Natural killer cell (primary cell): ENCODE results near the gene EMP1. TPM values are rescaled to one million over a fixed set of nuclear protein-coding genes. Genes with fewer than 3 reads are reported as not detected.

Source experiments
- ATAC-seq, 3 donors: fragments of 150-1000 bp in 2 of 3; fragments of 200-7000 bp in 1 of 3; cut with Tn5 transposase; 1 replicate in 1 of 3; 2 replicates in 2 of 3; pipeline ENCODE4 v1.10.0; 2021; ENCODE audit warnings: mild to moderate bottlenecking in 2 of 3, moderate library complexity in 2 of 3
- DNase-seq, 2 donors: peaks; one replicate each; pipeline versions ENCODE4 v3.0.0 to v3.0.0-alpha.2; 2013 to 2021; ENCODE audit warnings: mixed read lengths in 1 of 2
- H3K27ac ChIP-seq: one replicate; pipeline ENCODE4 v1.5.1; 2013; ENCODE audit warnings: mild to moderate bottlenecking, low read length
- H3K27me3 ChIP-seq: one replicate; pipeline ENCODE4 v1.6.1; 2013; ENCODE audit warnings: low read length; ENCODE audit not compliant: control insufficient read depth, insufficient read depth
- H3K36me3 ChIP-seq: one replicate; pipeline ENCODE4 v1.6.1; 2013; ENCODE audit warnings: low read length; ENCODE audit not compliant: control insufficient read depth, insufficient read depth
- H3K4me1 ChIP-seq: one replicate; pipeline ENCODE4 v1.6.1; 2013; ENCODE audit warnings: low read length; ENCODE audit not compliant: control insufficient read depth, insufficient read depth
- H3K4me3 ChIP-seq: one replicate; pipeline ENCODE4 v1.5.1; 2013; ENCODE audit warnings: low read length
- H3K9me3 ChIP-seq: one replicate; pipeline ENCODE4 v1.6.1; 2013; ENCODE audit warnings: low read length; ENCODE audit not compliant: control insufficient read depth, insufficient read depth
- H3K27ac Mint-ChIP-seq, 2 donors: one replicate each; pipeline ENCODE4 v1.8.0; 2022; ENCODE audit warnings: mild to moderate bottlenecking in 2 of 2, mixed read lengths in 2 of 2, moderate library complexity in 1 of 2
- H3K27me3 Mint-ChIP-seq, 2 donors: one replicate each; pipeline ENCODE4 v1.8.0; 2022; ENCODE audit warnings: low read depth in 2 of 2, mixed read lengths in 2 of 2
- H3K36me3 Mint-ChIP-seq: one replicate; pipeline ENCODE4 v1.8.0; 2022; ENCODE audit warnings: mixed read lengths
- H3K4me1 Mint-ChIP-seq, 2 donors: one replicate each; pipeline ENCODE4 v1.8.0; 2022; ENCODE audit warnings: mixed read lengths in 2 of 2
- H3K4me3 Mint-ChIP-seq: one replicate; pipeline ENCODE4 v1.8.0; 2022; ENCODE audit warnings: mild to moderate bottlenecking, moderate library complexity, mixed read lengths
- H3K9me3 Mint-ChIP-seq, 2 donors: one replicate each; pipeline ENCODE4 v1.8.0; 2022; ENCODE audit warnings: mixed read lengths in 2 of 2
- WGBS: methylation state at CpG from one replicate; pipeline ENCODE4 v1.1.7; 2013; ENCODE audit warnings: missing lambda C conversion rate; ENCODE audit not compliant: insufficient coverage; 5-methylcytosine and 5-hydroxymethylcytosine counted together
- intact Hi-C: fragments of 100-400 bp; cut with micrococcal nuclease; formaldehyde crosslinking; loops from one replicate; pipeline ENCODE4 v1.14.2; 2022
- total RNA-seq, 4 donors: library from RNA; stranded (reverse); fragments of 120-200 nt in 1 of 4; gene quantifications; one replicate each; pipeline versions ENCODE4 v1.2.3 to v1.2.4, GENCODE V29; 2013 to 2022
- TF ChIP-seq, protein P1 (sequence below): fragments of 200-600 bp; IDR thresholded peaks from one replicate; pipeline ENCODE4 v1.8.0; 2022; ENCODE audit warnings: antibody characterized with exemption

The EMP1 gene
- total RNA-seq, 3 donors from 2014 or later (not counting 1 experiment from before 2014, with no cell fraction given): 3.8 to 4.3 (median 4.2) TPM

DNA sequence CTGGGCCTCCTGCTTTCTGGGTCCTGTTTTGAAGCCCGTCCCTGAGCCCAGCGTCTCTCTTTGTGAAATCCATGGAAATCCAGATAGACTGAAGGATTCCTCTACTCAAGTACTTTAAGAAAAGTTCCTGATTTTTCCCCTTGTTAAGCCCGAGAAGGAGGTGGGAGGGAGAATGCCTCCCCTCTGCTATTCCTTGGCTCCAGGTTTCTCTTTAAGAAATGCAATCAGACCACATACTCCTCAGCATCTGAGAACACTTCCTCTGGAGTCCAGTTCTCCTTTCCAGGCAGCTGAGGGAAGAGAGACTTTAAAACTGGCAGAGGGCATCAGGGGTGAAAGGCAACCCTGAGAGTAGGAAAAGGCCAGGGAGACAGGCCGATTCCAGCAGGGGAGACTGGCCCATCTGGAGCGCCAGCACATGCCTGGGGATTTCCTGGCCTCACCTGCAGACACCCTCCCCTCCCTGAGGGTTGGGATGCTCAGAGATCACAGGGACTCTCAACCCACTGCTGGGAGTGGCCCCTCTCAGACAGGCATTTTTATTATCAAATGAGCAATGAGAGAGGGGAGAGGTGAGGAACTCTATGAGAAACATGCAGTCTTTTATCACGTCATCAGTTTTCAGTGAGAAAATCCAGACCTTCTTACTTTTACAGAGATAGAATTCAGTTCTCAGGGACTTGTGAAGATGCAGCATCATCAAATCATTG is 2.0 kb upstream of the EMP1 start:
- Histone ChIP-seq H3K4me3 (no peak overlapping the region), H3K4me1 (peaks cover 15% of the 10 kb centered on the region), H3K9me3 (no peaks in the 10 kb centered on the region), H3K36me3 (no peaks in the 10 kb centered on the region), H3K27ac (no peak overlapping the region), H3K27me3 (no peaks in the 10 kb centered on the region)
- no peak for ATAC-seq
- Mint-ChIP-seq H3K27ac (no peak overlapping the region), H3K4me1 (peaks cover 14 to 22% of the 10 kb centered on the region in 2 donors), H3K27me3 (peaks cover 23 to 45% of the 10 kb centered on the region in 2 donors), H3K9me3 (no peaks in the 10 kb centered on the region), H3K36me3 (no peaks in the 10 kb centered on the region), H3K4me3 (no peak overlapping the region)
- TF ChIP-seq, protein P1, sequence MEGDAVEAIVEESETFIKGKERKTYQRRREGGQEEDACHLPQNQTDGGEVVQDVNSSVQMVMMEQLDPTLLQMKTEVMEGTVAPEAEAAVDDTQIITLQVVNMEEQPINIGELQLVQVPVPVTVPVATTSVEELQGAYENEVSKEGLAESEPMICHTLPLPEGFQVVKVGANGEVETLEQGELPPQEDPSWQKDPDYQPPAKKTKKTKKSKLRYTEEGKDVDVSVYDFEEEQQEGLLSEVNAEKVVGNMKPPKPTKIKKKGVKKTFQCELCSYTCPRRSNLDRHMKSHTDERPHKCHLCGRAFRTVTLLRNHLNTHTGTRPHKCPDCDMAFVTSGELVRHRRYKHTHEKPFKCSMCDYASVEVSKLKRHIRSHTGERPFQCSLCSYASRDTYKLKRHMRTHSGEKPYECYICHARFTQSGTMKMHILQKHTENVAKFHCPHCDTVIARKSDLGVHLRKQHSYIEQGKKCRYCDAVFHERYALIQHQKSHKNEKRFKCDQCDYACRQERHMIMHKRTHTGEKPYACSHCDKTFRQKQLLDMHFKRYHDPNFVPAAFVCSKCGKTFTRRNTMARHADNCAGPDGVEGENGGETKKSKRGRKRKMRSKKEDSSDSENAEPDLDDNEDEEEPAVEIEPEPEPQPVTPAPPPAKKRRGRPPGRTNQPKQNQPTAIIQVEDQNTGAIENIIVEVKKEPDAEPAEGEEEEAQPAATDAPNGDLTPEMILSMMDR: no peak
- 63% methylated on average over 4 of the region's 6 CpGs for WGBS
- intact Hi-C loops: no loop called here
- DNase-seq: no peak

DNA sequence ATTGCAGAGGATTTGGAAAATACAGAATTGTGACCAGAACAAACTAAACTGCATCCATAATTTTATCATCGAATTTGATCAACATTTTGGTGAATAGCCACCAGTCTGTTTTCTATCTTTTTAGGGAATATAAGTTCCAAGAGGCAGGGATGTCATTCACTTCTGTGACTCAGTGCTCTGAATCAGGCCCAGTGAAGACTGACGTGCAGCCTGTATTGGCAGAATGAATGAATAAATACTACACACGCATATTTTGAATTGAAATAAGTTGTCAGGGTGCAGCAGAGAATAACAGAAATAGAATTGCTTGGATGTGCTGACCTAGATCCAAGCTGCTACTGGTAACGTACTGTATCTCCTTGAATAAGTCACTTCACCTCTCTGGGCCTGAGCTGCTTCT is 1.3 kb upstream of the EMP1 start:
- TF ChIP-seq, protein P1: no peak
- no peaks in the 10 kb centered on the region for H3K9me3 Mint-ChIP-seq
- H3K4me1 Mint-ChIP-seq: peaks cover 14 to 22% of the 10 kb centered on the region in 2 donors
- H3K4me3 Mint-ChIP-seq: no peak overlapping the region
- Histone ChIP-seq H3K27me3 (no peaks in the 10 kb centered on the region), H3K4me3 (no peak overlapping the region), H3K4me1 (peaks cover 15% of the 10 kb centered on the region), H3K27ac (no peak overlapping the region), H3K36me3 (no peaks in the 10 kb centered on the region), H3K9me3 (no peaks in the 10 kb centered on the region)
- DNase-seq (no peak), ATAC-seq (no peak)
- intact Hi-C loops: no loop called here
- 89% methylated on average over 4 of the region's 4 CpGs for WGBS
- no peaks in the 10 kb centered on the region for H3K36me3 Mint-ChIP-seq
- H3K27ac Mint-ChIP-seq: no peak overlapping the region
- H3K27me3 Mint-ChIP-seq: peaks cover 23 to 45% of the 10 kb centered on the region in 2 donors

DNA sequence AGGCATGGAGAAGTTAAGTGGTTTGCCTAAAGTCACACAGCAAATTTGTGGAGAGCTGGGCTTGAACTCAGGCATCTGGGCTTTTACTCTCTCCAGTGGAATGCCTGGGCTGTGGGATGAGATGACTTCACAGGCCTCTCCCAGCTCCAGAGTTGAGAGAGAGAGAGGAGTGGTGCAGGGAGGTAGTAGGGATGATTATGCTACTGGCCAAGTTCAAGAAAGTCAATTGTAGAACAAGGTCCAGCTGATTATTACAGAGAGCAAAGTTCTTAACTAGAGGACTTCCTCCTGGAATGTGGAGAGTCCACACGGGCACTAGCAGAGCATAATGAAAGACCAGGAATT is 769 bp upstream of the EMP1 start:
- TF ChIP-seq, protein P1: no peak

DNA sequence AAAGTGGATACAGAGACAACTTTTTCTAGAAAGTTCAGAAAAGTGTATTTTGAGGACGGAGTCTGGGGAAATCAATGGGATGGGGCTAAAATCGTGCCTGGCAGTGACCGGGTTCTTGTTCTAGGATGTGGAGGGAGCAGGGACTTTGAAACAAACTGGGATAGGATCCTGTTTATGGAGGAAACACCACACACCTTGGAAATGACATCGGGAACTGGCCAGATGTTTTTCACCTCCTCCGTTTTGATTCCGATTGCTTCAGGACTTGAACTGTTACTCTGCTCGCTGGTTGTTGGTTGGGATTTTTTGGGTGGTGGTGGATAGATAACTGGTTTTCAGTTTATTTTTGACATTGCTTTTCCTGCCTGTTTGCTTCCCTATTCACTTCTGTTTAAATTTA is 506 bp downstream of the EMP1 start:
- H3K4me3 Mint-ChIP-seq: peak overlapping the region; percentile 1
- peak overlapping the region in 1 of 2 donors; percentile 68 for H3K27ac Mint-ChIP-seq
- Histone ChIP-seq H3K4me3 (peak overlapping the region; percentile 12), H3K9me3 (no peaks in the 10 kb centered on the region), H3K36me3 (no peaks in the 10 kb centered on the region), H3K4me1 (peaks cover 15% of the 10 kb centered on the region), H3K27ac (no peak overlapping the region), H3K27me3 (no peaks in the 10 kb centered on the region)
- H3K27me3 Mint-ChIP-seq: peaks cover 19 to 45% of the 10 kb centered on the region in 2 donors
- intact Hi-C loops: no loop called here
- DNase-seq (no peak), ATAC-seq (no peak)
- TF ChIP-seq, protein P1: no peak
- no peaks in the 10 kb centered on the region for H3K36me3 Mint-ChIP-seq
- no peaks in the 10 kb centered on the region for H3K9me3 Mint-ChIP-seq
- 70% methylated on average over 6 of the region's 7 CpGs for WGBS
- H3K4me1 Mint-ChIP-seq: peaks cover 14 to 27% of the 10 kb centered on the region in 2 donors

More for the DNA sequence above, 769 bp upstream of the EMP1 start:
- H3K9me3 ChIP-seq: no peaks in the 10 kb centered on the region
- peaks cover 15% of the 10 kb centered on the region for H3K4me1 ChIP-seq
- Mint-ChIP-seq H3K27me3 (peaks cover 18 to 44% of the 10 kb centered on the region in 2 donors), H3K9me3 (no peaks in the 10 kb centered on the region), H3K27ac (peak overlapping the region in 1 of 2 donors; percentile 68), H3K36me3 (no peaks in the 10 kb centered on the region), H3K4me1 (peaks cover 14 to 24% of the 10 kb centered on the region in 2 donors), H3K4me3 (no peak overlapping the region)
- no peak overlapping the region for H3K27ac ChIP-seq
- intact Hi-C loops: no loop called here
- H3K27me3 ChIP-seq: no peaks in the 10 kb centered on the region
- no peak for DNase-seq
- H3K4me3 ChIP-seq: no peak overlapping the region
- ATAC-seq: no peak
- WGBS: 36% methylated on average over 1 of the region's 1 CpG
- no peaks in the 10 kb centered on the region for H3K36me3 ChIP-seq
